Right lobe of liver (tissue), 6 donors: Measurements from ENCODE around the gene COQ4. TPM values are rescaled to one million over a fixed set of nuclear protein-coding genes. Genes with fewer than 3 reads are reported as not detected.
A peak's percentile ranks its signal among the peaks of the same experiment; 100 is the strongest.

ENCODE experiments used
- ATAC-seq, 4 donors: fragments of 200-7000 bp; cut with Tn5 transposase; one replicate each; pipeline ENCODE4 v1.9.1; 2020; ENCODE audit warnings: mild to moderate bottlenecking in 4 of 4, moderate library complexity in 4 of 4
- DNase-seq, 3 donors: peaks; one replicate each; pipeline ENCODE4 v3.0.0-alpha.2; 2020
- H3K27ac ChIP-seq, 3 donors: fragments of 200-600 bp; one replicate each; pipeline ENCODE4 v1.8.0; 2022
- H3K27me3 ChIP-seq, 2 donors: fragments of 200-600 bp; one replicate each; pipeline ENCODE4 v1.8.0; 2022
- H3K36me3 ChIP-seq, 4 donors: fragments of 200-600 bp; sonication (generic) in 1 of 4; one replicate each; pipeline versions ENCODE4 v1.5.1 to v1.8.0; 2017 to 2022; ENCODE audit warnings: control low read depth in 1 of 4
- H3K4me1 ChIP-seq, 4 donors: fragments of 200-600 bp; sonication (generic) in 1 of 4; one replicate each; pipeline versions ENCODE4 v1.5.1 to v1.8.0; 2017 to 2022; ENCODE audit warnings: control low read depth in 1 of 4
- H3K4me3 ChIP-seq, 3 donors: fragments of 200-600 bp; one replicate each; pipeline ENCODE4 v1.8.0; 2022
- H3K9me3 ChIP-seq, 4 donors: fragments of 200-600 bp; sonication (generic) in 1 of 4; one replicate each; pipeline versions ENCODE4 v1.5.1 to v1.8.0; 2017 to 2022; ENCODE audit warnings: control low read depth in 1 of 4
- CTCF ChIP-seq, 4 donors: fragments of 200-600 bp in 3 of 4; fragments of 450-650 bp in 1 of 4; IDR thresholded peaks; one replicate each; pipeline versions ENCODE4 v1.5.1 to v1.8.0; 2016 to 2022; ENCODE audit warnings: antibody characterized with exemption in 4 of 4, mild to moderate bottlenecking in 2 of 4
- POLR2A ChIP-seq: fragments of 450-650 bp; IDR thresholded peaks from one replicate; pipeline ENCODE4 v1.6.1; 2017; ENCODE audit warnings: antibody characterized with exemption, mild to moderate bottlenecking
- WGBS: methylation state at CpG from one replicate; pipeline ENCODE4 v1.1.6; 2018; ENCODE audit warnings: low coverage, low lambda C conversion rate; ENCODE audit not compliant: insufficient coverage; ENCODE audit errors: missing lambda C conversion rate; 5-methylcytosine and 5-hydroxymethylcytosine counted together
- intact Hi-C, 2 donors: fragments of 100-400 bp; cut with DNase I; formaldehyde crosslinking; loops; one replicate each; pipeline versions ENCODE4 v1.11.2 to v1.14.1; 2022
- total RNA-seq, 6 experiments: library from RNA; depleted of rRNA in 2 of 6; stranded (reverse); fragments of >200 nt in 2 of 6; fragmentation: NEBNext Ultra II Directional in 3 of 6; extraction: Animal tissue kit (Norgen Biotek cat#: 25700) in 3 of 6; gene quantifications; one replicate each; pipeline versions ENCODE4 v1.1.0 to v1.2.4, GENCODE V29; 2016 to 2023
- donor health status: DM: no; HTN: yes; CAD: no.
- donor health status: DM: no; HTN: no; CAD: no.
- donor health status: DM: no; HTN: no; CAD: no.
- donor health status: DM: no; HTN: yes; CAD: no.
- donor health status: DM: no; HTN: yes; CAD: no.

Gene COQ4
- total RNA-seq, 6 experiments from 2014 or later: 22.3 to 67.5 (median 30.3) TPM

- Histone ChIP-seq H3K27ac (peak overlapping the region in 2 of 3 donors; percentile 92), H3K9me3 (no peaks in the 10 kb centered on the region), H3K4me1 (peaks cover 0 to 29% (median 11%) of the 10 kb centered on the region in 4 donors), H3K36me3 (peaks cover 0 to 10% (median 5%) of the 10 kb centered on the region in 4 donors), H3K27me3 (no peaks in the 10 kb centered on the region), H3K4me3 (peak overlapping the region; percentile 93 to 99 (median 97))
- 1% methylated on average over 14 of the region's 21 CpGs for WGBS
- TF ChIP-seq CTCF (IDR thresholded peaks at IDR 0.05): no peak
- no peak for TF ChIP-seq POLR2A
- DNase-seq: no peak
- intact Hi-C loops: no loop called here
- ATAC-seq: peak; percentile 2 to 37 (median 6)
These were observed 698 bp upstream of the COQ4 start for GRCh38 chr9:128321879-128322403.

- Histone ChIP-seq H3K9me3 (no peaks in the 10 kb centered on the region), H3K36me3 (peaks cover 0 to 5% (median 2%) of the 10 kb centered on the region in 4 donors), H3K27ac (peak overlapping the region in 2 of 3 donors; percentile 92), H3K27me3 (no peaks in the 10 kb centered on the region), H3K4me1 (peaks cover 0 to 29% (median 11%) of the 10 kb centered on the region in 4 donors), H3K4me3 (peak overlapping the region; percentile 93 to 99 (median 97))
- DNase-seq (no peak), ATAC-seq (no peak)
- intact Hi-C loops: no loop called here
- TF ChIP-seq POLR2A (no peak), CTCF (IDR thresholded peaks at IDR 0.05) (no peak)
- WGBS: 40% methylated on average over 11 of the region's 16 CpGs
These were observed 632 bp downstream of the COQ4 start for GRCh38 chr9:128323212-128323730.

GRCh38 chr9:128323791-128324190 is 1.2 kb downstream of the COQ4 start:
- Histone ChIP-seq H3K36me3 (peaks cover 0 to 5% (median 2%) of the 10 kb centered on the region in 4 donors), H3K9me3 (no peaks in the 10 kb centered on the region), H3K27ac (no peak overlapping the region), H3K4me1 (peaks cover 0 to 29% (median 11%) of the 10 kb centered on the region in 4 donors), H3K4me3 (peak overlapping the region in 2 of 3 donors; percentile 97 to 99), H3K27me3 (no peaks in the 10 kb centered on the region)
- intact Hi-C loops: no loop called here
- DNase-seq (no peak), ATAC-seq (no peak)
- TF ChIP-seq POLR2A: no peak
- no peak for TF ChIP-seq CTCF (IDR thresholded peaks at IDR 0.05)
- WGBS: 60% methylated on average over 8 of the region's 12 CpGs

DNA sequence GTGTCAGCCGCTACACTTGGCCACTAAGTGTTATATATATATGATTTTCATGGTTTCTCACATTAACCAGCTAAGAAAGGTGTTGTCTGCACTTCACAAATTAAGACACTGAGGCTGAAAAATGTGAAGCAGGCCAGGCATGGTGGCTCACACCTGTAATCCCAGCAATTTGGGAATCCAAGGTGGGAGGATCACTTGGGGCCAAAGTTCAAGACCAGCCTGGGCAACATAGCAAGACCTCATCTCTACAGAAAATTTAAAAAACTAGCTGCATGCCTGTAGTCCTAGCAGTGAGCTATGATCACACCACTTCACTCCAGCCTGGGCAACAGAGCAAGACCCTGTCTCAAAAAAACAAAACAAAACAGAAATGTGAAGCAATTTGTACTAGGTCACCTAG is 1.8 kb downstream of the COQ4 start:
- Histone ChIP-seq H3K4me1 (peaks cover 0 to 29% (median 11%) of the 10 kb centered on the region in 4 donors), H3K4me3 (no peak overlapping the region), H3K27ac (no peak overlapping the region), H3K36me3 (peaks cover 0 to 5% (median 2%) of the 10 kb centered on the region in 4 donors), H3K9me3 (no peaks in the 10 kb centered on the region), H3K27me3 (no peaks in the 10 kb centered on the region)
- ATAC-seq: no peak
- WGBS: 83% methylated on average over 1 of the region's 1 CpG
- intact Hi-C loops: no loop called here
- DNase-seq: no peak
- TF ChIP-seq CTCF (IDR thresholded peaks at IDR 0.05) (no peak), POLR2A (no peak)
